ENCODE results near the gene SIGLEC14.
"Not testable (repeated sequence)": the region's sequence is repeated elsewhere in the genome, so short reads cannot be mapped to it uniquely, and the experiment has no call there.

SIGLEC14 gene

DNA sequence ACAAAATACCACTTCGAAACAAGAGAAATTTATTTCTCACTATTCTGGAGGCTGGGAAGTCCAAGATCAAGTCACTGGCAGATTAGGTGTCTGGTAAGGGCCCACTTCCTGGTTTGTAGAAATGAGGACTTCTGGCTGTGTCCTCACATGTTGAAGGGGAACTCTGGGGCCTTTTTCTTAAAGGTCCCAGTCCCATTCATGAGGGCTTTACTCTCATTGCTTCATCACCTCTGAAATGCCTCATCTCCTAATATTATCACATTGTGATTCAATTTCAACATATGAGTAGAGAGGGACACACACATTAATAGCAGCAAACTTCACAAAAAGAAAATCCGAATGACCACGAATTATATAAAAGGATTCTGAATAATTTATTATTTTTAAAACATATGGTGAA is 21.6 kb upstream of the SIGLEC14 start:
- no peak for DNase-seq (ENCODE audit: low spot score)

DNA sequence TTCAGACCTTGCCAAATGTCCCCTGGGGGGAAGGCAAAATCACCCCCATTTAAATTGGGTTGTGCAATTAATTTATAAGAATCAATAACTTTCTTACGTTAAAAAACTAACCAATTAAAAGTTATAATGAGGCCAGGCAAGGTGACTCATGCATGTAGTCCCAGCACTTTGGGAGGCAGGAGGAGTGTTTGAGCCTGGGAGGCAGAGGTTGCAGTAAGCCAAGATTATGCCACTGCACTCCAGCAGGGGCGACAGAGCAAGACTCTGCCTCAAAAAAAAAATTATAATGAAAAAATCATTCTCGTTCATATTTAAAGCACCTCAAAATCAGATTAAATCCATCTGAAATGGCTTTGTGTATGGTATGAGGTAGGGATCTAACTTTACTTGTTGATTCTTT is 18.4 kb upstream of the SIGLEC14 start:
- no peak for DNase-seq (ENCODE audit: low spot score)

DNA sequence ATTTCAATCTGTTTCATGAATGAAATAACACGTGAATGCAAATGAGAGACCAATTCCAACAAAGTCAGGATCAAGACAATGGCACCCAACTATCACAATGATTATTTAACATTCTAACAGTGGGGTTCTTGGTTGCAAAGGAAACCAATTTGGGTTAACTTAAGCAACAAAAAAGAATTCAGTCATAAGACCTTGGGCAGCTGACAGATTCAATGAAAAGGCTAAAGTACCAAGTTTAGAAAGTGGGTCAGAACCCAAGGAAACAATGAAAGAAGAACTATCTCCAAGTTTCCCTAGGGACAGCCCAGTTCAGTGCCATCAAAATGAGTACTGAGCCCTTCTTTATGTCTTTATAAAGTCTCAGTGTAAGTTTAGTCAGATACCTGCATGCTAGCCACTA is 17.5 kb upstream of the SIGLEC14 start:
- DNase-seq (ENCODE audit: low spot score) = peak; percentile 10

DNA sequence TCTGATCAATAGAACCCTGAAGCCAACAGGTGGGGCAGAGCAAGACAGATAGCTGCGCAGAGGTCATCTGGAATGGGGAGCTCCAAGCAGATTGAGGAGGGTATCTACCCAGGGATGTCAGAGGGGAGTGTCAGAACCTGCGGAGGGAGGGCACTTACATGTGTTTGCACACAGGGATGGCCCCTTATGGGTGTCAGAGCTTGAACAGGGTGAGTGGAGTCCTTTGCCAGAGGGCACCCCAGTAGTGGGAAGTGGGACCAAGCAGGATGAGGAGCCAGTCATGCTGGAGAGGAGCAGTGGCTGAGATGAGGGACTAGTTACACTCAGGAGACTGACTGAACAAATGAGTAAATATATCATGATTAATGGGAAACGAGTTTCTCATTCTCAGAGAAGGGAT is 17.0 kb upstream of the SIGLEC14 start:
- DNase-seq (ENCODE audit: low spot score) = no peak

DNA sequence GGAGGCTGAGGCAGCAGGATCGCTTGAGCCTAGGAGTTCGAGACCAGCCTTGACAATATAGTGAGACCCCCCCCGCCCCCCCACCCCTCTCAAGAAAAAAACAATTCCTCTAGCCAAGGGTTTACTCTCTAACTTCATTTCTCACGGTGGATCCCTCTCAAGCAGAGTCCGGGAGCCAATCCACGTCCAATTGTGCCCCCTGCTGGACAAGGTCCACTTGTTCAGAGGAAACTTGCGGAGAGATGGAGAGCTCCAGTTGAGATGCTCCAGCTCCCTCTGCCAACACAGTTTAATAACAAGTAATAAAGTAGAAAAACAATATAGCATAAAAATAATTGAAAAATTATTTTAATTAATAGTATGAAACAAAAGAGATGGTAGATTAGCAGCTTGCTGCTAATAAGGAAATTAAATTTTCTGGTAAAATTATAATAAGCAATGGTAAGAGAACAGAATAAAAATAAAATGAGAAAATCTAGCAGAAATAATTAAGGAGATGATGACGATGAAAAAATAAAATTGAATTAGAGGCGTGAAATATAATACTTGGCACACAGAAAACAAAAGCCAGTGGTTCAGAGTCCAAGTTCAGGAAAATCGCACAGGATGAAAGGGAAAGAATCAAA is 14.5 kb upstream of the SIGLEC14 start:
- peak; percentile 83 for DNase-seq (ENCODE audit: low spot score)

DNA sequence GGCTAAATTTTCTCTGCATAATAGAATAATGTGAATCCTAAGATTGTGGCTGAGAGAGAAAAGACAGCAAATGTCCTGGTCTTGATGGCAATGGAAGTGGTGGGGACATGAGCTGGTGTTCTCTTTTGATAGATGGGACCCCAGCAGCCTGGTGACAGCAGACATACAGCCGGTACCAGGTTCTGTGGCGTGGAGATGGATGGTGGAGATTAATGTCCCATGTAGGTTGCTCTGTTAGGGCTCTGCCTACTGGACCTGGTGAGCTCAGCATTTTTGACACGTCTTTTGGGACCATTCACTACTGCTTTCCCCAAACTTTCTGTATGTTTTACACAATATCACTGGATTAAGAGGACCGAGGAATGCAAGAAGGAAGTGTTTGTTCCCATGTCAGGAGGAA is 8.2 kb upstream of the SIGLEC14 start:
- no peak for DNase-seq (ENCODE audit: low spot score)

DNA sequence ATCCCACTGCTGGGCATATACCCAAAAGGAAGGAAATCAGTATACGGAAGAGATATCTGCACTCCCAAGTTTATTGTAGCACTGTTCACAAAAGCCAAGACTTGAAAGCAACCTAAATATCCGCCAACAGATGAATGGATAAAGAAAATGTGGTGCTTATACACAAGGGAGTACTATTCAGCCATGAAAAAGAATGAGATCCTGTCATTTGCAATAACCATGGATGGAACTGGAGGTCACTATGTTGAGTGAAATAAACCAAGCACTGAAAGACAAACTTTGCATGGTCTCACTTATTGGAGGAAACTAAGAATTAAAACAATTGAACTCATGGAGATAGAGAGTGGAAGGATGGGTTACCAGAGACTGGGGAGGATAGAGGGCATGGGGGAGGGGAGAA is 6.5 kb upstream of the SIGLEC14 start:
- DNase-seq (ENCODE audit: low spot score) = no peak

DNA sequence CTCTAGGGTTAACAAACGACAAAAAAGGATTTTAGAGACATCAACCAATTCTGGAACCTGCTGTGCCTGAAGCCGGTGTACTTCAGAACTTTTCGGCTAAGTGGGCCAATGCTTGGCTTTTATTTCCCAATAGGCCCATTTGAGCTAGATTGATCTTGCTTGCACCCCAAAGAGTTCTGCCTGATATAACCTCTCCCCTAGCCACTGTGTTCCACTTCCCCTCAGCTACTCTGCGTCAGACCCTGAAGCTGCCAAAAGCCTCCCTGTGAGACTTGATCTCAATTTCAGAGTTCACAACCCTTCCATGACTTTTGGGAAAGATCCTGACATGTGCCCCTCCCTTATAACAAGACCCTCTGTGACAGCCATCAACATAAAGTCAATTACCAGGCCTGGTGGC is 5.6 kb upstream of the SIGLEC14 start:
- DNase-seq (ENCODE audit: low spot score) = no peak

DNA sequence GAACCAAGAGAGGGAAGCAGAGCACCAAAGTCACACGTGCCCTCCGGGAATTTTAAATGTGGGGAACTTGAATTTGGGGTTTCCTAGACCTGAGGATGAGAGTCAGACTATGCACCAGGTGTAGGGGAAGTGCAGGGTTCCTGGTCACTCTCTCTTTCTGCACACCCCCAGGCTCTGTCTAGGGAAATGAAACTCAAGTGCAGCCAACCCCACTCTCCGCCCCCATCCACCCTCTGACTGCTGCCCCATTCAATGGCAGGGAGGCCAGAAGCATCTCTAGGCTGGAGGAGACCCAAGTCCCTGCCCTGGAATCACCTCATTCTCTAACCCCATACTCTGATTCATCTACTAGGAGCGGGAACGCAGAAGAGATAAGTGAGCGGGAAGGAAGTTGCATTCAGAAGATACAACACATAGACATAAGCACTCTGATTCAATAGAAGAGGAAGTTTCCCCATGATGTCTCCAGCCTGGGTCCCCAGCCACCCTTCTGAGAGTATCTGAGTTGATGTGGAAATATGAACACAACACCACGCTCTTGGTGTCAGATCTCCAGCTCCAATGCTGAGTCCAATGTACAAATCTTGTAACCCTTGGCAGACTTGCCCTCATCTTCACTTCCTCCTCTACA is 4.7 kb upstream of the SIGLEC14 start:
- DNase-seq (ENCODE audit: low spot score) = no peak

DNA sequence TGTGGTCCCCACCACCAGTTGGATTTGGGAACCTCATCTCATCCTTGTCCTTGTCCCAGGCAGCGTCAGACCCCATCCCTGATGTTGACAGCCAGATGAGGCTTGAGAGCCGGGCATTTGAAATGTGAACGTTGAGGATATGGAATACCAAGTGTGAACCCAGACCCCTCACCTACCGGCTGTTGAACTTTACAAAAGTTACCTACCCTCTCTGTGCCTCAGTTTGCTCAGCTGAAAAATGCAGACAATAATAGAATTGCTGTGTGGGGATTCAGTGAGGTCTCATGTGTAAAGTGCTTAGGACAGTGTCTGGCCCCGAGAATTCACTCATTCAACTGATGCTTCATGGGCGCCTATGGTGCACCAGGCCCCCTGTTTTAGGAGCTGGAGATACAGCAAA is 693 bp upstream of the SIGLEC14 start:
- no peak for DNase-seq (ENCODE audit: low spot score)

DNA sequence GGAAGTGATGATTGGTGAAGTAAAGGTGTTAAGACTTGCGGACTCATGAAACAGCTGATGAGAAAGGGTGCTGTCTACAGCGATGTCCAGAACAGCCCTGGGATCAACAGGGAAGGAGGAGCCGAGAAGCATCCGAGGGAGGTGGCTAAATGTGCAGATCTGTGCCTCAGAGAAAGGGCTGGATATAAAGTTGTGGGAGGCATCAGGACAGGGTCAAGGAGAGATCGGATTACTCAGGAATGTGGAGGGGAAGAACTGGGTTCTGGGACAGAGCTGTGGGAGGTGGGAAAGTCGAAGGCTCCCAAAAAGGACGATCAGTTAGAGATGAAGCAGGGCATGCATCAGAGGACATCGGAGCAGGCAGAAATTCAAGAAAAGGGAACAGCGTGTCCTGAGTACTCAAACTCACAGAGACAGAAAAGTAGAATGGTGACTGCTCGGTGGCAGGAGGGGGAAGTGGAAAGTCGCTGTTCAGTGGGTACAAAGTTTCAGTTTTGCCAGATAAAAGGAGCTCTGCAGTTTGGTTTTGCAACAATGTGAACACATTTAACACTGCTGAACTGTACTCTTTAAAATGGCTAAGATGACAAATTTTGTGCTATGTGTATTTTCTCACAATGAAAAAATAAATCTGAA is 1.9 kb downstream of the SIGLEC14 start:
- no peak for DNase-seq (ENCODE audit: low spot score)

DNA sequence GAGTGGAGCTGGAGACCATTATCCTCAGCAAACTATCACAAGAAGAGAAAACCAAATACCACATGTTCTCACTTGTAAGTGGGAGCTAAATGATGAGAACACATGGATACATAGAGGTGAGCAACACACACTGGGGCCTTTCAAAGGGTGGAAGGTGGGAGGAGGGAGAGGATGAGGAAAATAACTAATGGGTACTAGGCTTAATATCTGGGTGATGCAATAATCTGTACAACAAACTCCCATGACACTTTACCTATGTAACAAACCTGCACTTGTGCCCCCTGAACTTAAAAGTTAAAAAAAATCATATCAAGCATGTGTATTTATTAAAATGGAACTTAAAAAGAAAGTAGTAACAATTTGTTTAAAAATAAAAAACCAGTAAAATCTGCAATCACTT is 5.0 kb downstream of the SIGLEC14 start:
- DNase-seq (ENCODE audit: low spot score) = no peak

DNA sequence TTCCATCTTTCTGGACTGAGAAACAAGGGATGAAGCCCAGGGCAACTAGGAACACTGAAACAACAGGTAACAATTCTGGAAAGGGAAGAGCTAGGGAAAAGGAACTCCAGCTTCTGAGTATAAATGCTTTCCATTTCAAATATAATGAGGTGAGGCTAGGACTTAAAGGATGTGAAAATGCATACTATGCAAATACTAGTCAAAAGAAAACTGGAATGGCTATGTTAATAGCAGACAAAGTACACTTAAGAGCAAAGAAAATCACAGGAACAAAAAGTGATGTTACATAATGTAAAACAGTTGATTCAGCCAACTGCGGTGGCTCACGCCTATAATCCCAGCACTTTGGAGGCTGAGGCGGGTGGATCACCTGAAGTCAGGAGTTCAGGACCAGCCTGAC is 6.2 kb downstream of the SIGLEC14 start:
- DNase-seq (ENCODE audit: low spot score) = no peak

DNA sequence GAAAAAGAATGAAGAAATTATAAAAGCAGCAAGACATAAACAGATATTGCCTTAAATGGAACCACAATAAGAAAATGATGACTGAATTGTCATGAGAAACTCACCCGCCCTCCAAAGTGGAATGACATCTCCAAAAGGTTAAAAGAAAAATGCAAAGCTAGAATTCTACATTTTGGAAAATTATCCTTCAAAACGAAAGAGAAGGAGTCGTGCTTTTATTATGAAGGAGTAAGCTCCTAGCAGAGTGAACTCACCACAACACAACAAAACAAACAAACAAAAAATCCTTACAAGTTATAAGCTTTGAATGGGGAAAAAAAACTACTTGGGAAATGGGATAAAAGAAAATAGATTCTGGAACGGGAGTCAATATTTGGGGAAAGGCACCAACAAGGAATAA is 6.7 kb downstream of the SIGLEC14 start:
- no peak for DNase-seq (ENCODE audit: low spot score)

DNA sequence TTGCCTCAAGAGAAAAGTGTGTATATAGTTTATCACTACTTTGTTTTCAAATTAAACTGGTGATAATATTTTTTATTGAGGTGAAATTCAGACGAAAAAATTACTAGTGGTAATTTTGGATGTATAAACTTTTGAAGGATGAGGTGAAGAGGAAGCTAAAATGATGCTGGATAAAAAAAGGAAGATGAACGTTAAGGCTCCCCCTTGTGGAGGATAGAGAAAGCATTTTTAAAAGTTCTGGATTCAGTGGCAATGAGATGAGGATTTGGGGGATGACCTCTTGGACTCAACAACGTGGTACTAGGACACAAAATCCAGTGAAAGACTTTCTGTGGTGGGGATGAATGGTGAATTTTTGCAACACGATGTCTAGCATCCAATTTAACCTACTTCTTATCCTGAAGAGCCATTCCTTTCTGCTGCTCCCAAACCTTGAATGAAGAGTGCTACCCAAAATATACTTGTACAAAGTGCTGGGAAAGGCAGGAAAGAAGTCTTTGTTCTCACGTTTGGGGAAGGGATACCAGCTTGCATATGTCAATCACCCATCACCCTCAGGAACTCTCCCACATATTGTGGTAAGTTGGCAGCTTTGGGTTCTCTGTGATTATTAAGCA is 9.2 kb downstream of the SIGLEC14 start:
- no peak for DNase-seq (ENCODE audit: low spot score)

DNA sequence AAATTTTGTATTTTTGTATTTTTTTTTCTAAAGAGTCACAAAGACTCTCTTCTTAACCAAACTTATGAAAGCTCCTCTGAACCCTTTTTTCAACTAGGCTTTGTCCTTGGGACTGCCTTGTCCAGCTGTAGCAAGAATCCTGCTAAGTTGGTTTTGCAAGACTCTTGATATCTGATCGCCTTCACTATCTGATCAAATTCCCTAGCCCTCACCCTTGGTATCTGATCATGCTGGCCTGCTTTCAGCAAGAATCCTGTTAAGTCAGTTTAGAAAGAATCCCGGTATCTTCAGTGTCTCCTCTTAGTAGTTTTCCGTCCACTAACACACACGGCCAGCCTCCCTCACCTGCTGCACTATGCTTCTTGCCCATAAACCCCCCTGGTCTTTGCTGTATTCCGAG is 14.5 kb downstream of the SIGLEC14 start:
- DNase-seq (ENCODE audit: low spot score) = no peak

DNA sequence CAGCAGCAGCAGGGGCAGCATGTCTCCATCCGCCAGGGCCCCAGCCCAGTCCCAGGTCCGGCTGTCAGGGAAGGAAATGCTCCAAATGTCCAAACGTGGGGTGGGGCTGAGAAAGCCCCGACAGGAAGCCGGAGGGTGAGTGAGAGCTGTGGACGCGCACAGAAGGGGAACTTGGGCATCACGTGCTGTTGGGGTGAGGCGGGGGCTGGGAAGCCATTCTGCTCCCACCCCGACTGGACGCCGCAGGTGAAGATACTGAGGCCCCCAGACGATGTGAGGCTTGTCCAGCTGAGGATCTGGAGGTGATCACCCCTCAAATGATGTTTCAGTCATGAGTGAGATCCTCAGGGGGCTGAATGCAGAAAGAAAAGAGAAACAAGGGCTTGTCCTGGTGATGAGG is 16.3 kb downstream of the SIGLEC14 start, which contains the start of gene SIGLEC5:
Gene SIGLEC5, minus strand, starts transcription at position 87 of the 400 bp plus-strand sequence. Its CDS starts 66 bp downstream, at position 21.
- not testable (repeated sequence) for DNase-seq (ENCODE audit: low spot score)

DNA sequence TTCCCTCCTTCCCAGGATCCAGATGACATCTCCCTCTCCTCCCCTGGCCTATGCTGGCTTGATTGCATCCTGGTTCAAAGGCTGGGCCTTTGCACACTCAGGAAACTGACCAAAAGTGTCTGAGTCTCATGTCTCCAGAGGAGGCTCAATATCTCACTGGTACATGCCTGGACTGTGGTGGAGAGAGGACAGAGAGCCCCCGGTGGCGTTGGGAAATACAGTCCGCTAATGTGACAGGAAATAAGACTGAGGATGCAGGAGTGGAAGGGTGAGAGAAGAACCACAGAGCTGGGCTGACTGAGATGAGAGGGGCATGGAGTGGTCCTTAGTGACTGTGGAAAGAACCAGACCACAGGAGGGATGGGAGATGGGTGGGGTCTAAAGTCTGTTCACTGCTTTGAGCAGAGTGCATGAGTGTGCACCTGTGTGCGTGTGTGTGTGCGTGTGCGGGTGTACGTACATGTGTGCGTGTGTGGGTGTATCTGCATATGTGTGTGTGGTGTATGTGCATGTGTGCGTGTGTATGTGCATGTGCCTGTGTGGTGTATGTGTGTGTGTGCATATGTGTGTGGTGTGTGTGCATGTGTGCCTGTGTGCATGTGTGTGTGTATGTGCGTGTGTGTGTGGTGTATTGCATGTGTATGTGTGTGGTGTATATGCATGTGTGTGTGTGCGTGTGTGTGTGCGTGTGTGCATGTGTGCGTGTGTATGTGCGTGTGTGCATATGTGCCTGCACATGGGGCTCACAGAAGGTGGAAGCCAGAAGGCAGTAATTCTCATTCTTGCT is 18.3 kb downstream of the SIGLEC14 start:
- no peak for DNase-seq (ENCODE audit: low spot score)

DNA sequence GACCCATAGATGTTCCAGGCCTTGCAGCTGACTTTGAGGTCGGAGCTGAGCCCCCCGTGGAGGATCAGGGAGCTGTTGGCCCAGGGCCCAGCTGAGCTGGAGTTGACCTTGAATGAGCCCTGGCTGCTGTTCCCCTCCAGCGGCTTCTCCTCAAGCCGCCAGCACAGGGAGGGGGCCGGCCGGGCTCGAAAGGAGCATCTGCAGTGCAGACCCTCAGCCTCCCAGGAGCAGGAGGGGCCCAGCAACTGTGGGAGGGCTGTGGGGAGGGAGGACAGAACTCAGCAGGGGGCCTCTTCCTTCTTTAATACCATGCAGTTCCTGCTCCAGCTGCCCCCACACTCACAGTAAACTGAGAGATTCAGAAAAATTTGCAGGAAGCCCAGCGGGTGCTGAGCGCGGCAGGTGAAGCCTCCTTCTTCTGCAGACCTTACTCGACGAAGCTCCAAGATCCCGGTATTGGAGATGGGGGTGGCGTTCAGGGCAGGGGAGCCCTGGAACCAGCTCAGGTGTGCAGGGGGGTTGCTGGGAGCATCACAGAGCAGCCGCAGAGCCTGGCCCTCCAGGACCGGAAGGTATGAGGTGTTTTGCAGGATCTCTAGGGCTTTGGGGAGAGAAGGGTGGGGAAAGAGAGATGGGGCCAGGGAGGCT is 19.0 kb downstream of the SIGLEC14 start:
- no peak for DNase-seq (ENCODE audit: low spot score)

DNA sequence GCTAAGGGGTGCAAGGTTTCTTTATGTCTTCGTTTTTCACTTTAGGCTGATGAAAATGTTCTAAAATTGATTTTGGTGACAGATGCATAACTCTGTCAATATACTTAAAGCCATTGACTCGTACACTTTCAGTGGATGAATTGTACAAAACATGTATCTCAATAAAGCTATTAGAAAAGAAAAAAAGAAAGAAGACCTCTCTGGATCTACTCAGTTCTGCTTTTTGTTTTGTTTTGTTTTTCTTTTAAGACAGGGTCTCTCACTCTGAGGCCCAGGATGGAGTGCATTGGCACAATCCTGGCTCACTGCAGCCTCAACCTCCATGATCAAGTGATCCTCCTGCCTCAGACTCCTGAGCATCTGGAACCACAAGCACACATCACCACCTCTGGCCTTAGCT is 19.9 kb downstream of the SIGLEC14 start:
- DNase-seq (ENCODE audit: low spot score) = no peak

DNA sequence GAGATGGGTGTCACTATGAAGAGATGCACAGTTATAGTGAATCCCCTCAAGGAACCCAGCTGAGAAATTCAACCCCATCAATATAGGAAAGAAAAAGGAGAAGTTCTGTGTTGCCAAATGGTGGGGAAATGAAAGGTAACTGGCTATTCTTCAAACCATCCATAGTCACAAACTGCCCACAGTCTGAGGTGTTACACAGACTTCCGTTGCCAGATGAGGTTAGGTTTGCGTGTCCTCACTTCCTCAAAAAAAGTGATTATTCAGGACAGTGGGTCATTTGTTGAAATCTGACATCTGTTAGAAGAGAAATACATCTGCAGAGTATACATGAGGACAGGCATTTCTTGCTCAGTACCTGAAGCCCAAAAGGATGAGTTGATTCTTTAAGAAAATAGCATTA is 25.4 kb downstream of the SIGLEC14 start:
- no peak for DNase-seq (ENCODE audit: low spot score)

DNA sequence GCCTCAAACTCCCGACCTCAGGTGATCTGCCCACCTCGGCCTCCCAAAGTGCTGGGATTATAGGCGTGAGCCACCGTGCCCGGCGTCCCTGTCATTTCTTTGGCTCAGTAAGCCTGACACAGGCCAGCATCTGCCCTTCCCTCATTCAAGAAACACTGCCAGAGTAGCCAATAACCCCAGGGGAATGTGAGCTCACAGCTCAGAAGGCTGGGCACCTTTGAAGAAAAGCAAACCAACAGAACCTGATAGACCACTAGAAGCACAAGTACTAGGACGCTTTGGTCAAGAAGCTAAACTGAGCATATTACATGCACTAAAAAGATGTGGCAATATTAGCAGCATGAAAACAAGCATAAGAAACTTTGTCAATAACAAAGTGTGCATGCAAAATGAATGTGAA is 30.6 kb downstream of the SIGLEC14 start:
- no peak for DNase-seq (ENCODE audit: low spot score)
